Spinal cord (tissue), 10 donors: ENCODE results near the gene TPRKB. TPM values are rescaled to one million over a fixed set of nuclear protein-coding genes. Genes with fewer than 3 reads are reported as not detected.
"Not testable (repeated sequence)": the region's sequence is repeated elsewhere in the genome, so short reads cannot be mapped to it uniquely, and the experiment has no call there.

Source experiments
- DNase-seq, 6 donors: peaks; one replicate each; pipeline versions ENCODE4 v3.0.0 to v3.0.0-alpha.2; 2013 to 2015; ENCODE audit warnings: low spot score in 6 of 6, low read depth in 4 of 6
- H3K27ac ChIP-seq: one replicate; pipeline ENCODE4 v1.5.1; 2013; ENCODE audit warnings: low read depth, low read length, control low read depth
- H3K27me3 ChIP-seq: one replicate; pipeline ENCODE4 v1.6.1; 2013; ENCODE audit warnings: low read length; ENCODE audit not compliant: control insufficient read depth, insufficient read depth
- H3K36me3 ChIP-seq: one replicate; pipeline ENCODE4 v1.6.1; 2013; ENCODE audit warnings: low read length; ENCODE audit not compliant: control insufficient read depth, insufficient read depth
- H3K4me1 ChIP-seq: one replicate; pipeline ENCODE4 v1.6.1; 2013; ENCODE audit warnings: low read length; ENCODE audit not compliant: control insufficient read depth, insufficient read depth
- H3K4me3 ChIP-seq: one replicate; pipeline ENCODE4 v1.5.1; 2013; ENCODE audit warnings: low read depth, low read length, control low read depth
- H3K9me3 ChIP-seq: one replicate; pipeline ENCODE4 v1.6.1; 2013; ENCODE audit warnings: low read length; ENCODE audit not compliant: control insufficient read depth, insufficient read depth
- WGBS: methylation state at CpG from one replicate; pipeline ENCODE4 v1.1.5; 2013; ENCODE audit warnings: missing lambda C conversion rate; ENCODE audit not compliant: insufficient coverage; 5-methylcytosine and 5-hydroxymethylcytosine counted together
- polyA plus RNA-seq, 2 donors: library from polyadenylated mRNA; unstranded; fragments of 120-200 nt; gene quantifications; one replicate each; pipeline ENCODE4 v1.2.1, GENCODE V29; 2013; ENCODE audit not compliant: insufficient read length in 2 of 2
- total RNA-seq, 2 donors: library from RNA; depleted of rRNA in 1 of 2; stranded (reverse); fragments of 120-200 nt in 1 of 2; fragments of >200 nt in 1 of 2; gene quantifications; one replicate each; pipeline versions ENCODE4 v1.2.3 to v1.2.4, GENCODE V29; 2013 to 2014
- donor health status: healthy.

TPRKB gene
- total and polyA plus RNA-seq, 4 donors: 31.3 to 55.7 (median 45.2) TPM

DNA sequence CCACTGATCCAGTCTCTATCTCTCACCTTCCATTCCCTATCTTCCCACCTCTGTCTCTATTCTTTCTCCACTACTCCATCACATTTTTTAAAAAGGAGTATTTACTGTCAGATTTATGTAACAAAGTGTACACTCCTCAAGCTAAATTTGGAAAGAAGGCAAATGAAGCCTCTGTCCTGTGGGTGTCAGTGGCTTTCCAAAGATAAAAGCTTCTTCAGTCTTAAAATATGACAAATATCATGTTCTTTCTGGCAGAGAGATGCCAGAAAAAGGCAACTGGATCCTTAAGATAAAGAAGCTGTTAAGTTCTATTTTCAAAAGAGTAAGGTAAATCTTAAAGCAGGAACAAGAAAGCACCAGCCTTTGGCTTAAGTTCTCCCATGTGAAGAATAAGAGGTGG, 35.7 kb upstream of the TPRKB start:
- no peaks in the 10 kb centered on the region for H3K4me1 ChIP-seq
- H3K27ac ChIP-seq: no peak overlapping the region
- peaks cover 20% of the 10 kb centered on the region for H3K36me3 ChIP-seq
- no peak overlapping the region for H3K4me3 ChIP-seq
- no peaks in the 10 kb centered on the region for H3K9me3 ChIP-seq
- H3K27me3 ChIP-seq: no peaks in the 10 kb centered on the region
- DNase-seq: no peak

DNA sequence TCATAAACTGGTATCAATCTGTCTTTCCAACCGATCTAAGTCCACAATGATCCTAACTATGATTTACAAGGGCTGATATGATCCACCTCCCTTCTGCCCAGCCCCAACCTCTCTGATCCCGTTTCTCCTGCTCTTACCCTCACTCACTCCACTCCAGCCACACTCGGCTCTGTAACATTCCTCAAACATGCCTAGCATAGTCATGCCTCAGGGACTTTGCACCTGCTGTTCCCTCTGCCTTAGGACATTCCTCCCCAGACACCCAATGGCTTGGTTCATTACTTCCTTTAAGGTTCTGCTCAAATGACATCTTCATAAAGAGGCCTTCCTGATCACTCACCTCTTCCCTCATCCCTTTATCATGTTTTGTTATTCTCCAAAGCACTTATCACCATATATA, 33.6 kb upstream of the TPRKB start:
- H3K27me3 ChIP-seq: no peaks in the 10 kb centered on the region
- no peak for DNase-seq
- no peaks in the 10 kb centered on the region for H3K9me3 ChIP-seq
- no peaks in the 10 kb centered on the region for H3K4me1 ChIP-seq
- no peak overlapping the region for H3K4me3 ChIP-seq
- no peak overlapping the region for H3K27ac ChIP-seq
- peaks cover 17% of the 10 kb centered on the region for H3K36me3 ChIP-seq
- WGBS: 97% methylated on average over 3 of the region's 3 CpGs

GRCh38 chr2:73766994-73767393, 29.8 kb upstream of the TPRKB start:
- H3K36me3 ChIP-seq: peaks cover 30% of the 10 kb centered on the region
- DNase-seq: no peak
- no CpG with 5 or more reads among the region's 4 CpGs for WGBS
- H3K27ac ChIP-seq: no peak overlapping the region
- H3K27me3 ChIP-seq: no peaks in the 10 kb centered on the region
- H3K9me3 ChIP-seq: no peaks in the 10 kb centered on the region
- H3K4me1 ChIP-seq: no peaks in the 10 kb centered on the region
- H3K4me3 ChIP-seq: no peak overlapping the region

DNA sequence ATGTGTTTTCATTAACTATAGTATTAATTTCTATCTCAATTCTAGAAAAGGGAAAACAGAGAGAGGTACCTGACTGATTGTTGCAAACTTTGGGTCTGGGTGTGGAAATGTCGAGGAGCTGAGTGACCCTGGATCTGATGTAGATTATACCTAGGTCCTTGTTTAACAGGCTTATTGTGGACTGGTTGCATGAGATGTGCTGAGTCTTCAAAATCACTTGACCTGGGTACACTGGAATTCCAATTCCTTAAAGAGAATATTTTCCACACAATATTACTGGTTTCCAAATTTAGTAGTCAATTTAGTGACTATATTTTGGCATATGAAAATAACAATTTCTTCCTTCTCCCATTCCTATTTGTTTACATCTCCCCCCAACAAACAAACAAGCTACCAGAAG, 29.2 kb upstream of the TPRKB start:
- Histone ChIP-seq H3K4me3 (no peak overlapping the region), H3K27ac (no peak overlapping the region), H3K9me3 (no peaks in the 10 kb centered on the region), H3K36me3 (peaks cover 34% of the 10 kb centered on the region), H3K4me1 (no peaks in the 10 kb centered on the region), H3K27me3 (no peaks in the 10 kb centered on the region)
- DNase-seq: no peak
- no CpG with 5 or more reads among the region's 1 CpG for WGBS

DNA sequence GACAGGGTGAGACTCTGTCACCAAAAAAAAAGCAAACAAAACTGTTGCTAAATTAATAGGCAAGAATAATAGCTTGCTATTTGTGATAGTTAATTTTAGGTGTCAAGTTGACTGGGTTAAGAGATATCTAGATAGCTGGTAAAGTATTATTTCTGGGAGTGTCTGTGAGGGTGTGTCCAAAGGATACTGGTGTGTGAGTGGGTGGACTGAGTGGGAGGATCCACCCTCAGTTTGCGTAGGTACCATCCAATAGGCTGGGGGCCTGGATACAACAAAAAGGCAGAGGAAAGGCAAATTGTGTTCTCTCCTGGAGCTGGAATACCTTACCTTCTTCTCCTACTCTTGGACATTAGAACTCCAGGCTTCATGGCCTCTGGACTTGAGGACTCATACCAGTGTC, 27.8 kb upstream of the TPRKB start:
- H3K27me3 ChIP-seq: no peaks in the 10 kb centered on the region
- WGBS: 100% methylated on average over 1 of the region's 1 CpG
- DNase-seq: no peak
- H3K27ac ChIP-seq: no peak overlapping the region
- no peaks in the 10 kb centered on the region for H3K9me3 ChIP-seq
- no peaks in the 10 kb centered on the region for H3K4me1 ChIP-seq
- H3K36me3 ChIP-seq: peaks cover 27% of the 10 kb centered on the region
- H3K4me3 ChIP-seq: no peak overlapping the region

GRCh38 chr2:73762571-73762970, 25.4 kb upstream of the TPRKB start:
- H3K4me3 ChIP-seq: no peak overlapping the region
- no peak for DNase-seq
- H3K27me3 ChIP-seq: no peaks in the 10 kb centered on the region
- no CpG with 5 or more reads among the region's 1 CpG for WGBS
- H3K9me3 ChIP-seq: no peaks in the 10 kb centered on the region
- peaks cover 31% of the 10 kb centered on the region for H3K36me3 ChIP-seq
- no peaks in the 10 kb centered on the region for H3K4me1 ChIP-seq
- no peak overlapping the region for H3K27ac ChIP-seq

DNA sequence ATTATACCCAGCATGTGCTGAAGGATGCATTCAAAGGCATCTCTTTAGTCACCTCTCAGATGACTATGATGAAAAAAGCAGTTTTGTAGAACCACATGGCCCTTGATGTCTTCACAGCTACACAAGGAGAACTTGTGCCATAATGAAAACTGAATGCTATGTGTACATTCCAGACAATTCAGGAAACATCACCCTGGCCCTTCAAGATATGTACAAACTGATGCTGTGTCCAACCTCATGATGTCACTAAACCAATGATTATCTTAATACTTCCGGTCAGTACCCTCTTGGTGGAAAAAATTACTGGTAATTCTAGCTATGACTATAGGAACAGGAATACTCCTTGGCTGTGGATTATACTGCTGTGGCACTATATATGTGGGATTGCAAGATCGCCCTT, 22.8 kb upstream of the TPRKB start:
- H3K36me3 ChIP-seq: peaks cover 23% of the 10 kb centered on the region
- DNase-seq: no peak
- H3K9me3 ChIP-seq: no peaks in the 10 kb centered on the region
- H3K27me3 ChIP-seq: no peaks in the 10 kb centered on the region
- no CpG with 5 or more reads among the region's 2 CpGs for WGBS
- no peak overlapping the region for H3K27ac ChIP-seq
- H3K4me1 ChIP-seq: no peaks in the 10 kb centered on the region
- H3K4me3 ChIP-seq: no peak overlapping the region

GRCh38 chr2:73759285-73759764, 22.2 kb upstream of the TPRKB start:
- peak in 2 of 6 donors; percentile 10 to 38 for DNase-seq
- Histone ChIP-seq H3K4me3 (no peak overlapping the region), H3K4me1 (no peaks in the 10 kb centered on the region), H3K36me3 (peaks cover 23% of the 10 kb centered on the region), H3K9me3 (no peaks in the 10 kb centered on the region), H3K27ac (no peak overlapping the region), H3K27me3 (no peaks in the 10 kb centered on the region)
- WGBS: 29% methylated on average over 1 of the region's 3 CpGs

DNA sequence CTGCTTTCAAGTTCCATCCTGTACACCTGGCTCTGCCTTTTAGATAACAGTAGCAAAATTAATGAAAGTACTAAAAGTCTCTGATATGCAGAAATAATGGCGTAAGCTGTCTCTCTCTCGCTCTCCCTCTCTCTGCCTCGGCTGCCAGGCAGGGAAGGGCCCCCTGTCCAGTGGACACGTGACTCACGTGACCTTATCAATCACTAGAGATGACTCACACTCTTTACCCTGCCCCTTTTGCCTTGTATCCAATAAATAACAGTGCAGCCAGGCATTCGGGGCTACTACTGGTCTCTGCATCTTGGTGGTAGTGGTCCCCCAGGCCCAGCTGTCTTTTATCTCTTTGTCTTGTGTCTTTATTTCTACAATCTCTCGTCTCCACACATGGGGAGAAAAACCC, 17.2 kb upstream of the TPRKB start:
- 97% methylated on average over 7 of the region's 7 CpGs for WGBS
- H3K9me3 ChIP-seq, DNase-seq, H3K4me1 ChIP-seq, H3K27ac ChIP-seq, H3K4me3 ChIP-seq, H3K27me3 ChIP-seq: not testable (repeated sequence)
- H3K36me3 ChIP-seq: peaks cover 15% of the 10 kb centered on the region

DNA sequence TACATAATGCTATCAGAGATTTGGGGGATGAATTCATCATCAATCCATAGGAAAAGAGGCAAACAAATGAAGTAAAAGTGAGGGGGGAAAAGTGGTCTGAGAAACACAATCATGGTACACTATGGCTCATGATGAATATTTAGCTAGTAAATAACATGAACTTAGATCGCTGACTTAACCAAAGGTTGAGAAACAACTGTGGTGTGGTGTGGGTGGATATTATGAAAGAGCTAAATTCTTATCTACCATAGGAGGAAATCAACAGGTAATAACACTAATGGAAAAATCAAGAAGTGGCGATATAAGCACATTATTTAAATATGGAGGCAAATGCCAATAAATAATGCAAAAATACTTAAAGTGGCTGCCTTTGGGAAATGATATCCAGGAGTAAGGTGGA, 12.2 kb upstream of the TPRKB start:
- WGBS: no CpG with 5 or more reads among the region's 2 CpGs

More for the DNA sequence above, 12.2 kb upstream of the TPRKB start:
- Histone ChIP-seq H3K27me3 (no peaks in the 10 kb centered on the region), H3K36me3 (peaks cover 8% of the 10 kb centered on the region), H3K9me3 (no peaks in the 10 kb centered on the region), H3K4me3 (no peak overlapping the region), H3K27ac (no peak overlapping the region), H3K4me1 (no peaks in the 10 kb centered on the region)
- DNase-seq: no peak
